Endothelial cell of umbilical vein (primary cell): ENCODE measurements around the gene NR4A3. TPM values are rescaled to one million over a fixed set of nuclear protein-coding genes. Genes with fewer than 3 reads are reported as not detected.

Source experiments
- BruUV-seq: library from RNA; stranded (reverse); fragments of 400-500 nt; replicated peaks from 2 replicates; lab custom pipeline; 2021; lab: Mats Ljungman, UMichigan
- CTCF ChIA-PET: fragments of 300-600, 350-600 bp; sonication (Branson Sonifier 250); formaldehyde crosslinking; loops from one replicate; lab custom pipeline; 2021; ENCODE audit warnings: antibody characterized with exemption, inconsistent platforms; lab: Charles Lee
- POLR2A ChIA-PET: fragments of 300-600, 350-600 bp; sonication (Branson Sonifier 250); formaldehyde crosslinking; loops from one replicate; lab custom pipeline; 2021; ENCODE audit warnings: antibody characterized with exemption, inconsistent platforms; lab: Charles Lee
- DNase-seq: peaks from one replicate; pipeline ENCODE4 v3.0.0-alpha.2; 2011; ENCODE audit warnings: low read depth, low spot score
- FAIRE-seq: peaks from 2 replicates; lab custom pipeline; 2011; peaks lifted over from hg19 to GRCh38; lab: Jason Lieb, UNC
- H2AFZ ChIP-seq: 2 replicates; pipeline ENCODE4 v1.6.0; 2012; ENCODE audit warnings: low read depth, low read length, control low read depth, inconsistent platforms
- H3K27ac ChIP-seq: 2 replicates; pipeline ENCODE4 v1.5.1; 2011; ENCODE audit warnings: low read depth, mild to moderate bottlenecking, control low read depth, low read length, moderate library complexity; ENCODE audit not compliant: insufficient read depth
- H3K27me3 ChIP-seq, 2 experiments: 2 replicates each; pipeline versions ENCODE4 v1.6.0 to v1.6.1; 2011; ENCODE audit warnings: low read length in 2 of 2, mixed read lengths in 1 of 2; ENCODE audit not compliant: control insufficient read depth in 2 of 2, insufficient read depth in 2 of 2
- H3K36me3 ChIP-seq, 2 experiments: 2 replicates in 1 of 2; 3 replicates in 1 of 2; pipeline ENCODE4 v1.5.1; 2011; ENCODE audit warnings: low read length in 2 of 2, mild to moderate bottlenecking in 1 of 2, moderate library complexity in 1 of 2; ENCODE audit not compliant: control insufficient read depth in 2 of 2, insufficient read depth in 2 of 2; ENCODE audit errors: extremely low read depth in 1 of 2
- H3K4me1 ChIP-seq: 3 replicates; pipeline ENCODE4 v1.5.1; 2011; ENCODE audit warnings: mild to moderate bottlenecking, low read length; ENCODE audit not compliant: control insufficient read depth, insufficient read depth; ENCODE audit errors: extremely low read depth
- H3K4me2 ChIP-seq: 2 replicates; pipeline ENCODE4 v1.6.1; 2011; ENCODE audit warnings: low read length, control low read depth, mixed read lengths; ENCODE audit not compliant: insufficient read depth
- H3K4me3 ChIP-seq, 3 experiments: fragments of 200-600 bp in 1 of 3; sonication (generic), shearing (Covaris generic) in 1 of 3; replicated peaks in 1 of 3; 2 replicates each; pipeline ENCODE4 v1.5.1; 2011 to 2016; ENCODE audit warnings: control low read depth in 3 of 3, low read length in 3 of 3, mild to moderate bottlenecking in 2 of 3, inconsistent platforms in 1 of 3, low read depth in 1 of 3, moderate library complexity in 1 of 3; ENCODE audit not compliant: insufficient read depth in 1 of 3
- H3K79me2 ChIP-seq: 2 replicates; pipeline ENCODE4 v1.6.0; 2012; ENCODE audit warnings: low read length, inconsistent platforms; ENCODE audit not compliant: control insufficient read depth, insufficient read depth
- H3K9ac ChIP-seq: replicated peaks from 2 replicates; pipeline ENCODE3; 2011; ENCODE audit warnings: low read length, control low read depth; ENCODE audit not compliant: insufficient read depth; ENCODE audit errors: extremely low read depth
- H3K9me1 ChIP-seq: replicated peaks from 3 replicates; pipeline ENCODE4 v1.6.0; 2011; ENCODE audit warnings: mild to moderate bottlenecking, low read length; ENCODE audit not compliant: control insufficient read depth, insufficient read depth; ENCODE audit errors: extremely low read depth
- H3K9me3 ChIP-seq: replicated peaks from 2 replicates; pipeline ENCODE4 v1.5.1; 2012; ENCODE audit warnings: low read length, inconsistent platforms; ENCODE audit not compliant: control insufficient read depth, insufficient read depth
- H4K20me1 ChIP-seq: replicated peaks from 2 replicates; pipeline ENCODE3; 2011; ENCODE audit warnings: mild to moderate bottlenecking, low read length; ENCODE audit not compliant: control insufficient read depth, insufficient read depth; ENCODE audit errors: extremely low read depth
- CTCF ChIP-seq, 2 donors: IDR thresholded peaks; 1 replicate in 1 of 2; 2 replicates in 1 of 2; pipeline ENCODE4 v1.5.1; 2011; ENCODE audit warnings: low read length in 2 of 2, mild to moderate bottlenecking in 2 of 2, moderate library complexity in 2 of 2, control low read depth in 1 of 2, inconsistent platforms in 1 of 2, low read depth in 1 of 2; ENCODE audit not compliant: insufficient read depth in 1 of 2; ENCODE audit errors: extremely low read depth in 1 of 2
- EZH2 ChIP-seq: IDR thresholded peaks from 2 replicates; pipeline ENCODE4 v1.6.1; 2012; ENCODE audit warnings: borderline replicate concordance, low read depth, mild to moderate bottlenecking, moderate library complexity, low read length, inconsistent platforms; ENCODE audit not compliant: severe bottlenecking
- FOS ChIP-seq: IDR thresholded peaks from 2 replicates; pipeline ENCODE4 v1.6.1; 2011; ENCODE audit warnings: mild to moderate bottlenecking, low read length, moderate library complexity, borderline replicate concordance; ENCODE audit not compliant: insufficient read depth
- GATA2 ChIP-seq: IDR thresholded peaks from 2 replicates; pipeline ENCODE4 v1.7.0; 2011; ENCODE audit warnings: low read depth, mild to moderate bottlenecking, moderate library complexity, mixed read lengths, low read length; ENCODE audit not compliant: insufficient read length, insufficient read depth
- JUN ChIP-seq: IDR thresholded peaks from 2 replicates; pipeline ENCODE4 v1.6.1; 2011; ENCODE audit warnings: borderline replicate concordance, low read depth; ENCODE audit not compliant: insufficient read length, insufficient read depth
- MAX ChIP-seq: IDR thresholded peaks from 2 replicates; pipeline ENCODE4 v1.6.1; 2011; ENCODE audit not compliant: insufficient read depth, insufficient read length
- MYC ChIP-seq: IDR thresholded peaks from one replicate; pipeline ENCODE4 v1.6.1; 2011; ENCODE audit warnings: mild to moderate bottlenecking, low read depth, low read length
- POLR2A ChIP-seq: IDR thresholded peaks from 2 replicates; pipeline ENCODE4 v1.6.1; 2012; ENCODE audit warnings: low read depth, mild to moderate bottlenecking, control low read depth, low read length
- POLR2AphosphoS5 ChIP-seq: IDR thresholded peaks from 2 replicates; pipeline ENCODE4 v1.6.1; 2012; ENCODE audit warnings: low read depth, mild to moderate bottlenecking, control low read depth, low read length, moderate library complexity; ENCODE audit not compliant: insufficient read depth
- dilution Hi-C: fragments of 300-500 bp; cut with MboI; formaldehyde crosslinking; loops from one replicate; pipeline ENCODE4 v1.15.0; 2019; ENCODE audit warnings: low sequenced_read_pairs; ENCODE audit not compliant: extremely low pct_ligation_motif_present
- intact Hi-C: fragments of 100-400 bp; cut with micrococcal nuclease; formaldehyde crosslinking; loops from one replicate; pipeline ENCODE4 v1.10.0; 2022
- polyA plus RNA-seq, 4 experiments: library from polyadenylated mRNA; depleted of rRNA in 3 of 4; stranded (reverse) in 3 of 4; unstranded in 1 of 4; fragments of >200 nt; gene quantifications; 2 replicates each; pipeline versions ENCODE4 v1.2.1 to v1.2.3, GENCODE V29; 2011 to 2012; ENCODE audit warnings: missing spikeins in 1 of 4
- total RNA-seq: library from RNA; stranded (reverse); gene quantifications from 2 replicates; pipeline ENCODE4 v1.2.3, GENCODE V29; 2021

Gene NR4A3
- total and polyA plus RNA-seq, 2 donors (not counting 3 experiments of a cell fraction or from before 2014, with no cell fraction given), result 0.11 to 0.22 TPM

GRCh38 chr9:99845063-99845462, 23.4 kb downstream of the NR4A3 start:
- DNase-seq (no peak), FAIRE-seq (no peak)
- no peak overlapping the region for H3K4me3 ChIP-seq
- BruUV-seq, result no TSS peak
- H3K9ac ChIP-seq, result no peak overlapping the region
- ChIA-PET POLR2A (no interaction called here), CTCF (no interaction called here)
- no peaks in the 10 kb centered on the region for H3K4me1 ChIP-seq
- dilution Hi-C loops (no loop called here), intact Hi-C loops (no loop called here)
- no peak overlapping the region for H3K27ac ChIP-seq
- no peak overlapping the region for H2AFZ ChIP-seq
- no peaks in the 10 kb centered on the region for H3K9me3 ChIP-seq
- H3K9me1 ChIP-seq, result no peaks in the 10 kb centered on the region
- no peak for TF ChIP-seq EZH2
- no peak for TF ChIP-seq MYC
- no peak for TF ChIP-seq POLR2AphosphoS5
- no peak for TF ChIP-seq CTCF (IDR thresholded peaks at IDR 0.05; ENCODE audit: extremely low read depth in 1 of 2, insufficient read depth in 1 of 2, low read depth in 1 of 2, low read length in 2 of 2)
- no peak for TF ChIP-seq GATA2
- TF ChIP-seq JUN, result no peak
- no peak for TF ChIP-seq FOS
- TF ChIP-seq POLR2A, result no peak
- TF ChIP-seq MAX, result no peak
- peaks cover 0 to 1% of the 10 kb centered on the region in 2 experiments for H3K27me3 ChIP-seq
- no peaks in the 10 kb centered on the region for H4K20me1 ChIP-seq
- no peaks in the 10 kb centered on the region for H3K79me2 ChIP-seq
- no peaks in the 10 kb centered on the region for H3K36me3 ChIP-seq
- H3K4me2 ChIP-seq, result no peak overlapping the region
